WTC11 (cell line): Measurements from ENCODE around the gene SRRT. TPM values are rescaled to one million over a fixed set of nuclear protein-coding genes. Genes with fewer than 3 reads are reported as not detected.

Experiments
- ATAC-seq: fragments of 200-7000 bp; cut with Tn5 transposase; 2 replicates; pipeline ENCODE4 v1.10.0; 2021; ENCODE audit warnings: mild to moderate bottlenecking, moderate library complexity
- CTCF ChIA-PET: fragments of 300-600 bp; sonication (Branson Sonifier 250); formaldehyde crosslinking; loops from one replicate; lab custom pipeline; 2021; ENCODE audit warnings: antibody characterized with exemption; lab: Charles Lee
- POLR2A ChIA-PET: fragments of 350-600 bp; sonication (Branson Sonifier 250); formaldehyde crosslinking; loops from one replicate; lab custom pipeline; 2021; ENCODE audit warnings: antibody characterized with exemption; lab: Charles Lee
- DNase-seq: peaks from one replicate; pipeline ENCODE4 v3.0.0; 2021; ENCODE audit warnings: low spot score
- H3K27ac Mint-ChIP-seq: 2 replicates; pipeline ENCODE4 v1.8.0; 2021; ENCODE audit warnings: mixed read lengths
- H3K27me3 Mint-ChIP-seq: 2 replicates; pipeline ENCODE4 v1.8.0; 2021; ENCODE audit warnings: low read depth, mild to moderate bottlenecking, moderate library complexity, mixed read lengths
- H3K36me3 Mint-ChIP-seq: 2 replicates; pipeline ENCODE4 v1.8.0; 2021; ENCODE audit warnings: mixed read lengths
- H3K4me1 Mint-ChIP-seq: 2 replicates; pipeline ENCODE4 v1.8.0; 2022; ENCODE audit warnings: mixed read lengths
- H3K4me3 Mint-ChIP-seq: 2 replicates; pipeline ENCODE4 v1.8.0; 2021; ENCODE audit warnings: mild to moderate bottlenecking, moderate library complexity, mixed read lengths
- H3K9me3 Mint-ChIP-seq: 2 replicates; pipeline ENCODE4 v1.8.0; 2021; ENCODE audit warnings: mixed read lengths
- ATF2 ChIP-seq: sonication (generic); formaldehyde crosslinking; IDR thresholded peaks from 2 replicates; pipeline ENCODE4 v1.8.1; 2022; ENCODE audit warnings: low read depth, missing genetic modification reagents, borderline replicate concordance
- ATF6 ChIP-seq: sonication (generic); formaldehyde crosslinking; IDR thresholded peaks from 2 replicates; pipeline ENCODE4 v1.8.1; 2023; ENCODE audit warnings: mild to moderate bottlenecking, missing genetic modification reagents
- CBFB ChIP-seq: sonication (generic); formaldehyde crosslinking; IDR thresholded peaks from 2 replicates; pipeline ENCODE4 v1.8.1; 2022; ENCODE audit warnings: mild to moderate bottlenecking, low read depth, missing genetic modification reagents
- CDX4 ChIP-seq: fragments of 250-450 bp; sonication (Bioruptor Pico); IDR thresholded peaks from 2 replicates; pipeline ENCODE4 v1.9.0; 2021; ENCODE audit warnings: moderate library complexity, mild to moderate bottlenecking, inconsistent platforms, borderline replicate concordance
- CREM ChIP-seq: sonication (generic); formaldehyde crosslinking; IDR thresholded peaks from 2 replicates; pipeline ENCODE4 v1.8.1; 2022; ENCODE audit warnings: mild to moderate bottlenecking, missing genetic modification reagents, moderate library complexity
- GTF2I ChIP-seq: fragments of 250-450 bp; sonication (Bioruptor Pico); conservative IDR thresholded peaks from 2 replicates; pipeline ENCODE4 v1.4.0; 2021; ENCODE audit warnings: mild to moderate bottlenecking
- JAZF1 ChIP-seq: fragments of 250-450 bp; sonication (Bioruptor Pico); IDR thresholded peaks from 2 replicates; pipeline ENCODE4 v1.9.0; 2021; ENCODE audit warnings: moderate library complexity, mild to moderate bottlenecking, inconsistent platforms
- MXD4 ChIP-seq: fragments of 250-450 bp; sonication (Bioruptor Pico); IDR thresholded peaks from 2 replicates; pipeline ENCODE4 v1.8.0; 2021; ENCODE audit warnings: mild to moderate bottlenecking, moderate library complexity, borderline replicate concordance
- PRDM15 ChIP-seq: sonication (generic); formaldehyde crosslinking; IDR thresholded peaks from 2 replicates; pipeline ENCODE4 v1.8.0; 2022; ENCODE audit warnings: missing genetic modification reagents
- TCF7 ChIP-seq: sonication (generic); formaldehyde crosslinking; IDR thresholded peaks from 2 replicates; pipeline ENCODE4 v1.8.0; 2022; ENCODE audit warnings: mild to moderate bottlenecking, low read depth, missing genetic modification reagents, moderate library complexity
- ZNF121 ChIP-seq: sonication (generic); formaldehyde crosslinking; IDR thresholded peaks from 2 replicates; pipeline ENCODE4 v1.8.0; 2023; ENCODE audit warnings: missing genetic modification reagents
- ZNF232 ChIP-seq: sonication (generic); formaldehyde crosslinking; IDR thresholded peaks from 2 replicates; pipeline ENCODE4 v1.8.0; 2022; ENCODE audit warnings: mild to moderate bottlenecking, missing genetic modification reagents
- ZNF263 ChIP-seq: sonication (generic); formaldehyde crosslinking; IDR thresholded peaks from 2 replicates; pipeline ENCODE4 v1.8.1; 2022; ENCODE audit warnings: low read depth, mild to moderate bottlenecking, moderate library complexity, missing genetic modification reagents
- ZNF281 ChIP-seq: sonication (generic); formaldehyde crosslinking; IDR thresholded peaks from 2 replicates; pipeline ENCODE4 v1.8.0; 2023; ENCODE audit warnings: mild to moderate bottlenecking, missing genetic modification reagents
- total RNA-seq: library from RNA; stranded (reverse); gene quantifications from 3 replicates; pipeline ENCODE4 v1.2.3, GENCODE V29; 2021

SRRT gene
- total RNA-seq, 1 experiment from 2014 or later, result 238 TPM

- H3K4me3 Mint-ChIP-seq, result no peak overlapping the region
- no peak overlapping the region; the same call in 1 of the 2 replicates for H3K27ac Mint-ChIP-seq
- no peaks in the 10 kb centered on the region for H3K27me3 Mint-ChIP-seq
- CTCF ChIA-PET, result no interaction called here
- H3K36me3 Mint-ChIP-seq, result peaks cover 83% of the 10 kb centered on the region
- DNase-seq (no peak), ATAC-seq (no peak)
- POLR2A ChIA-PET, result no interaction called here
- TF ChIP-seq CDX4 (CRISPR knock-in tag) (no peak), PRDM15 (CRISPR knock-in tag) (no peak), MXD4 (no peak), ATF2 (CRISPR knock-in tag) (no peak), CREM (CRISPR knock-in tag) (no peak), ZNF232 (no peak), TCF7 (CRISPR knock-in tag) (no peak), JAZF1 (CRISPR knock-in tag) (no peak), ZNF263 (no peak), ATF6 (CRISPR knock-in tag) (no peak), ZNF281 (no peak), GTF2I (CRISPR knock-in tag) (no peak), CBFB (CRISPR knock-in tag) (no peak)
- H3K4me1 Mint-ChIP-seq, result peaks cover 21% of the 10 kb centered on the region
- H3K9me3 Mint-ChIP-seq, result no peaks in the 10 kb centered on the region
Observed at GRCh38 chr7:100878013-100878412, 3.1 kb downstream of the SRRT start.

- H3K9me3 Mint-ChIP-seq, result no peaks in the 10 kb centered on the region
- peaks cover 83% of the 10 kb centered on the region for H3K36me3 Mint-ChIP-seq
- ATAC-seq, result no peak
- peak overlapping the region; percentile 54; the same call in 1 of the 2 replicates for H3K27ac Mint-ChIP-seq
- TF ChIP-seq CDX4 (CRISPR knock-in tag) (no peak), ZNF121 (CRISPR knock-in tag) (peak; percentile 38; the same call in 1 of the 2 replicates)
- TF ChIP-seq, all 79 proteins: peak for 1
- no peak for DNase-seq
- no peaks in the 10 kb centered on the region for H3K27me3 Mint-ChIP-seq
- H3K4me1 Mint-ChIP-seq, result peaks cover 25% of the 10 kb centered on the region
- ChIA-PET CTCF (no interaction called here), POLR2A (no interaction called here)
- H3K4me3 Mint-ChIP-seq, result no peak overlapping the region
Observed at GRCh38 chr7:100878685-100879084, 3.8 kb downstream of the SRRT start.
